ENCODE data around the gene ISG15.
A peak's percentile ranks its signal among the peaks of the same experiment; 100 is the strongest.
"Not testable (repeated sequence)": the region's sequence is repeated elsewhere in the genome, so short reads cannot be mapped to it uniquely, and the experiment has no call there.

ISG15 gene

GRCh38 chr1:974687-975328 is 38.5 kb upstream of the ISG15 start:
- DNase-seq (ENCODE audit: extremely low read depth in 1 of 2, low read depth in 1 of 2): no peak

- DNase-seq (ENCODE audit: extremely low read depth in 1 of 2, low read depth in 1 of 2): no peak
Observed at GRCh38 chr1:975365-975764, 37.9 kb upstream of the ISG15 start.

DNA sequence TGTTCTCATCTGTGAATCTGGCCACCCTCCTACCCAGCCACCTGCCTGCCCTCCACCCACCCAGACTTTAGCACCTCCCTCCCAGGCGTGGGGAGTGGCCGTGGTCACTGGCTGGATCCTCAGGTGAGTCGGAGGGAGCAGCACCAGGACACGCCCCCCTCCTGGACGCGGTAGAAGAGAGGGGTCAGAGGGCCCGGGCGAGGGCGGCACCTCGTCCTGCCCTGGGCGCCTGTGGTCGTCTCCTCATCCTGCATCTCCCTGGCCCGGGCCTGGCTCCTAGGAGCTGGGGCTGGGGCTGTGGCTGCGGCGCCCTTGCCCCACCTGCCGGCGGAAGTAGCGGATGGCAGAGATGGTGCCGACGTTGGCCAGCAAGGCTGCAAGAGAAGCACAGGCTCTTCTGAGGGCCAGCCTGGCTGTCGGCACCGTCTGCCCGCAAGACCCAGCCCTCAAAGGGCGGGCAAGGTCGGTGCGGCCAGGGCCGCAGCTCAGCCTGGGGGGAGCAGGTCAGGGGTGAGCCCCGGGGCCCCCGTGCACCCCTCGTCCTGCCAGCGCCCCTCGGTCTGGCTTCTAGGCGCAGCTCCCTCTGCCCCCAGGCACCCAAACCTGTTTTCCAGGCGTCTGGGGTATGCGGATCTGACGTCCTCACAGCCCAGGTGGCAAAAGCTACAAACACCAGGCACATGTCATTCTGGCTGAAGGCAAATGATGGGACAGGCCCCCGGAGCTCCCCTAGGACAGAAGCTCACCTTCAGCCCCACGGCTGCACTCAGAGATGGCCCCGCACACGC is 37.2 kb upstream of the ISG15 start:
- DNase-seq (ENCODE audit: extremely low read depth in 1 of 2, low read depth in 1 of 2): peak in 1 of 2 donors; percentile 42

- DNase-seq (ENCODE audit: extremely low read depth in 1 of 2, low read depth in 1 of 2): not testable (repeated sequence)
Observed at GRCh38 chr1:976791-977190, 36.5 kb upstream of the ISG15 start.

DNA sequence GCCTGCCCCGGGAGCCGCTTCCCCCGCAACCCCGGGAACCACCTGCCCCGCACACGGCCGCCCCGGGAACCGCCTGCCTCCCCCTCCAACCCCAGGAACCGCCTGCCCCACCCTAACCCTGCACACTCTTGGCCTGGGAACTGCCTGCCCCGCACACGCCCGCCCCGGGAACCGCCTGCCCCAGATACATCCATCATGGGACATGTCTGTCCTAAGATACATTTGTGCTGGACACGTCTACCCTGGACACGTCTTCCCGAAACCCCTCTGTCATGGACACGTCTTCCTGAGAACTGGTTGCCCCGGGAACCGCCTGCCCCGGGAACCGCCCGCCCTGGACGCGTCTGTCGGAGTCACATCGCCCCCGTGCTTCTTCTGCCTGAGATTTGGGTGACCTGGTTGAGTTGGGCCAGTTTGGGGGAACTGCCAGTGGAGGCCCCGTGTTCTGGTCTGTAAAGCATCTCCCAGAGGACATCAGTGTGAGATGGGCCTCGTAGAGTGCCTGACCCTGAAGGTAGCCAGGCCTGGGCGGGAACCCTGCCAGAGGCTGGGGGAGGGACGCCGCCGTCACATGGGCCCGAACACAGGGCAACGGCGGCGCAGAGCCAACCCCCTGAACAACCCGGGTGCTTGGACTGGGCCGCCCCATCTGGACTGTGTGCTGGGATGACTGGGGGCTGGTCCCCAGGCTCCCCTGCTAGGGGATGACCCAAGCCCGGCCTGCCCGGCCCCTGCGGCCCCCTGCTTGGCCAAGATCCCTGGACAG is 35.0 kb upstream of the ISG15 start:
- no peak for DNase-seq (ENCODE audit: extremely low read depth in 1 of 2, low read depth in 1 of 2)

- no peak for DNase-seq (ENCODE audit: extremely low read depth in 1 of 2, low read depth in 1 of 2)
Observed at GRCh38 chr1:978835-979743, 34.2 kb upstream of the ISG15 start.

DNA sequence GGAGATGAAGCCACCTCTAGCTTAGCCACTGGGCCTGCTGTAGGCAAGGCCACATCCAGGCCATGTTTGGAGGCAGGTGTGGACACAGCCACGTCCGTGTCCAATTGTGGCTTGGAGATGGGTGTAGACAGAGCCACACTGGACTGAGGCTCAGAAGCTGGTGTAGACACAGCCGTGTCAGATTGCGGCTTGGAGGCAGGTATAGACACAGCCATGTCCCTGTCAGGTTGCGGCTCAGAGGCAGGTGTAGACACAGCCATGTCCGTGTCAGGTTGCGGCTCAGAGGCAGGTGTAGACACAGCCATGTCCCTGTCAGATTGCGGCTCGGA is 33.6 kb upstream of the ISG15 start:
- no peak for DNase-seq (ENCODE audit: extremely low read depth in 1 of 2, low read depth in 1 of 2)

DNA sequence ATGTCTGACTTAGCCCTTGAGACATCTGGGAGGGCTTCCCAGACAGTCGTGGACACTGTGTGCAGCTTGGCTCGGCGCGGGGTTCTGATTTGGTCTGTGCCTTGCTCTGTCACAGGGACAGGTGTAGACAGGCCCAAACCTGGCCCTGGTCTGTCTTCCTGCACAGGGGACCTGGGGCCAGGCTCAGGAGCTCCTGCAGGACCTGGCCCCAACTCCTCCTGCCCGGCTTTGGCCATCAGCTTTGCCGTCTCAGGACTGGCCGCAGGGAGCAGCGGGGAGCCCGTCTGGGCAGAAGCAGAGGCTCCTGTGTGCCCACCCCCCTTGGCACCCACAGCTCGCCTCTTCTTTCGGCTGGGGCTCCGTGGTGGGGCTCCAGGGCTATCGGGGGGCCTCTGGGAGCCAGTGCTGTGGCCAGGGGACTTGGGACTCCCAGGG is 33.1 kb upstream of the ISG15 start:
- no peak for DNase-seq (ENCODE audit: extremely low read depth in 1 of 2, low read depth in 1 of 2)

DNA sequence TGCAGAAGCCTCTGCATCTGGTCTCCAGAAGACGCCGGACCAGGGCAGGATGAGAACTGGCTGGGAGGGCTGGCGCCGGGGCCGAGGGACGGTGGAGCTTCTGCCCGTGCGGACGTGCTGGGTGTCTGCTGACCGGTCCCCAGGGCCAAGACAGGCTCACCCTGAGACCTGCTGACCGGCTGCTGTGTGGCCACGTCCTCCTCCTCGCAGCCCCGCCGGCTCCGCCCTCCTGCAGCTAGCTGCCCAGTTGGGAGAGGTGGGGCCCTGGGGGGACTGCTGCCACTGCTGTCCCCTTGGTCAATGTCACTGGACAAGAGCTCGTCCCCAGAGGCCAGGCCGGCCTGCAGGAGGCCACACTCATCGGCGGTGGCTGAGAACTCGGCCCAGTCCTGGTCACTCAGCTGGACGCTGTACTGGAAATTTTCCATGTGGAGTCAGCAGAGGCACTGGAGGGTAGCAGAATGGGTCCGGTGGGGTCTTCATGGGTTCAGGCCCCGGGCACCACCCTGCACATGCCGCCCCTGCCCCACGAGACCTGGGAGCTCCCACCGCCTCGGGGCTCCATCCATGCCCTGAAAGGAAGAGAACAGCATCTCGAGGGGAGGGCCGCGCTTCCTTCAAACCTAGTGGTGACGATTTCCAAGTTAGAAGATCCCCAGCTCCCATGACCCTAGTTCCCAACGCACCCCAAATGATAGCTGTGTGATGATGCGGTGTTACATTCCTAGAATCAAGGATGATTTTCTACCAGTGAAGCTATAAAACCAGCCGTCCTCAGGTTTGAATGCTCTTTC is 32.5 kb upstream of the ISG15 start:
- no peak for DNase-seq (ENCODE audit: extremely low read depth in 1 of 2, low read depth in 1 of 2)

DNA sequence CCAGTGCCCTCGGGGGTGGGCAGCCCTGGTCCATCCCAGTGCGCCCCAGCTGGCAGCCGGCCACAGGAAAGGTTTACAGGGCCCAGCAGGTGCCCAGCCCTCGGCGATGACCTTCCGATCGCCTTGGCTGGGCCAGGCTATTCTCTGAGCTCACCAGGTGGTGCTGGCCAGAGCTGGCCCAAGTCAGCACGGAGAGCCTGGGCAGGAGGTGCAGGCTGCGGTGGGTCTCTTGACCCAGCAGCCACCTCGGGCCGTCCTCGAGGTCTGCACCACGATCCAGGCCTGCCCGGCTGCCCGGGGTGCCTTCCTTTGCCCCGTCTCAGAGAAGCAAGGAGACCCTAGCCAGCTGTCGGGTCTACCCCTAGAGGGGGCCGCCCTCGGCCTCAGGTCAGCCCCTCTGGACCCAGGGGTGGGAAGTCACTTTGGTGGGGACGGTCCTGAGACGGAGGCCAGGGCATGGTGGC is 31.8 kb upstream of the ISG15 start:
- DNase-seq (ENCODE audit: extremely low read depth in 1 of 2, low read depth in 1 of 2): no peak

DNA sequence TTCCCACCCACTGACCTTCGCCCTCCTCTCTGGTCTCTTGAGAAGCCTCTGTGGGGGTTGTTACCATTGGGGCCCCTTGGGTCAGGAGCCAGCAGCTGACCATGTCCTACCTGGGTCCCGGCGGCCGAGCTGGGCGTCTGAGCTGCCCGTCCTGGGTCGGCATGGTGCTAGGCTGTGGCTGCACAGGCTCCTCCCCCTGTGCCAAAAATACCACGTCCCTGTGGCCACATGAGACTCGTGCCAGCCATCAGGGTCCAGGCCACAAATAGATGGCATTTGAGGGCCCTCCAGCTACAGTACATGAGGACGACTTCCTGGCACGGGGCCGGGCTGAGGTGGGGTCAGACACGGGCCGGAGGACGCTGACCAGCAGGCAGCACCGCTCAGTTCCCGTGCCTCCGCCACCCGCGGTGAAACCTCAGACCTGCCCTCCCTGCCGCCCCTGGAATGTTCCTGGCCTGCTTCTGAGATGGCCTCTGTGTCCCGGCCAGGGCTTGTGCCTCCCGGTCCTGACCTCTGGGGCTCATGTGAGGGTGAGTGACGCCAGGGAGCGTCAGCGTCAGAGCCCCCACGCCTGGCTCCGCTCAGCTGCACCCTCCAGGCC is 31.2 kb upstream of the ISG15 start, which contains the start of gene PERM1:
Gene PERM1, minus strand, starts transcription at position 139 of the 604 bp plus-strand sequence. CDS start 1,064 bp downstream, outside the sequence.
- DNase-seq (ENCODE audit: extremely low read depth in 1 of 2, low read depth in 1 of 2): no peak

GRCh38 chr1:982765-983436 is 30.4 kb upstream of the ISG15 start:
- DNase-seq (ENCODE audit: extremely low read depth in 1 of 2, low read depth in 1 of 2): no peak

GRCh38 chr1:983798-984475 is 29.4 kb upstream of the ISG15 start:
- no peak for DNase-seq (ENCODE audit: extremely low read depth in 1 of 2, low read depth in 1 of 2)

- DNase-seq (ENCODE audit: extremely low read depth in 1 of 2, low read depth in 1 of 2): no peak
Observed at GRCh38 chr1:984476-984814, 28.9 kb upstream of the ISG15 start.

- no peak for DNase-seq (ENCODE audit: extremely low read depth in 1 of 2, low read depth in 1 of 2)
Observed at GRCh38 chr1:985126-985525, 28.2 kb upstream of the ISG15 start.

- DNase-seq (ENCODE audit: extremely low read depth in 1 of 2, low read depth in 1 of 2): not testable (repeated sequence)
Observed at GRCh38 chr1:988061-988460, 25.2 kb upstream of the ISG15 start.

DNA sequence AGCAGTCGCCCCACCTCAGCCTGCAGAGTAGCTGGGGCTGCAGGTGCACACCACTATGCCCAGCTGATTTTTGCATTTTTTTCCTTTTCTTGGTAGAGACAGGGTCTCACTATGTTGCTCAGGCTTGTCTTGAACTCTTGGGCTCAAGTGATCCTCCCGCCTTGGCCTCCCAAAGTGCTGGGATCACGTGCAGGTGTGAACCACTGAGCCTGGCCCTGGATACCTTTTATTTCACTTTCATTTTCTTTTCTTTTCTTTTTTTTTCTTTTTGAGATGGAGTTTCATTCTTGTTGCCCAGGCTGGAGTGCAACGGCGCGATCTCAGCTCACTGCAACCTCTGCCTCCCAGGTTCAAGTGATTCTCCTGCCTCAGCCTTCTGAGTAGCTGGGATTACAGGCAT is 22.0 kb upstream of the ISG15 start:
- DNase-seq (ENCODE audit: extremely low read depth in 1 of 2, low read depth in 1 of 2): not testable (repeated sequence)

DNA sequence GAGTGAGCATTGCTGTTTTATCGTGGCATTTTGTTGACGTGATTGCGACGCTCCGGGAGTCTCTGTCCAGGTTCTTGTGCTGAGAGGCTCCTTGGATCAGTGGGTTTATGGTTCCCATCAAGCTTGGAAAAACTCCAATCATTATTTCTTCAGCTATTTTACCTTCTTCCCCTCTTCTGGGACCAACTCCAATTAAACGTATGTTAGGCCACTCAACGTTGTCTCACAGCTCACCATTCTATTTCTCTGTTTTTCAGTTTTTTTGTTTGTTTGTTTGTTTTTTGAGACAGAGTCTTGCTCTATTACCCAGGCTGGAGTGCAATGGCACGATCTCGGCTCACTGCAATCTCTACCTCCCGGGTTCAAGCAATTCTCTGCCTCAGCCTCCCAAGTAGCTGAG is 21.4 kb upstream of the ISG15 start:
- DNase-seq (ENCODE audit: extremely low read depth in 1 of 2, low read depth in 1 of 2): no peak

Data from stimulated activated CD8-positive, alpha-beta memory T cell treated with anti-CD3 and anti-CD28 coated beads, Interleukin-7, amount 100 ng/mL, for 48 hours (primary cell).